GM12892 (cell line): ENCODE results near the gene UBB.
A peak's percentile ranks its signal among the peaks of the same experiment; 100 is the strongest.

ENCODE experiments used
- DNase-seq: peaks from one replicate; pipeline ENCODE4 v3.0.0; 2011; ENCODE audit not compliant: insufficient read length
- FAIRE-seq: peaks from 2 replicates; lab custom pipeline; 2011; peaks lifted over from hg19 to GRCh38; lab: Jason Lieb, UNC
- POLR2A ChIP-seq: IDR thresholded peaks from 2 replicates; pipeline ENCODE4 v1.6.1; 2011; ENCODE audit warnings: low read depth, low read length, control low read depth
- POLR2AphosphoS5 ChIP-seq: IDR thresholded peaks from 2 replicates; pipeline ENCODE4 v1.6.1; 2011; ENCODE audit warnings: low read depth, low read length, control low read depth
- TAF1 ChIP-seq: IDR thresholded peaks from 2 replicates; pipeline ENCODE4 v1.6.1; 2011; ENCODE audit warnings: low read depth, mild to moderate bottlenecking, control low read depth, low read length, borderline replicate concordance

UBB gene

GRCh38 chr17:16406742-16407674, 26.1 kb downstream of the UBB start:
- DNase-seq: no peak
- FAIRE-seq: peak; percentile 90
- no peak for TF ChIP-seq POLR2AphosphoS5
- peak; percentile 39; the same call in 1 of the 2 replicates for TF ChIP-seq POLR2A
- TF ChIP-seq TAF1: no peak

GRCh38 chr17:16407911-16408588, 27.2 kb downstream of the UBB start:
- DNase-seq (peak; percentile 81), FAIRE-seq (peak; percentile 99)

GRCh38 chr17:16415031-16415924, 34.4 kb downstream of the UBB start, which contains the start of gene TRPV2:
TRPV2 (plus strand) TSS chr17:16415571; CDS start chr17:16417669, 2,098 bp downstream.
- FAIRE-seq (peak; percentile 95), DNase-seq (peak; percentile 64)
- TF ChIP-seq TAF1 (no peak), POLR2A (peak; percentile 47; the same call in 1 of the 2 replicates)

More at GRCh38 chr17:16407911-16408588, 27.2 kb downstream of the UBB start:
- TF ChIP-seq TAF1: 0 out of 2 replicates have a peak, but pooled peaks have one; percentile 26
- no peak; the same call in none of the 2 replicates for TF ChIP-seq POLR2AphosphoS5
- 0 out of 2 replicates have a peak, but pooled peaks have one; percentile 28 for TF ChIP-seq POLR2A

- FAIRE-seq (no peak), DNase-seq (no peak)
- TF ChIP-seq TAF1 (no peak), POLR2AphosphoS5 (no peak), POLR2A (no peak)
Measured at GRCh38 chr17:16417399-16417798, 36.5 kb downstream of the UBB start.

DNA sequence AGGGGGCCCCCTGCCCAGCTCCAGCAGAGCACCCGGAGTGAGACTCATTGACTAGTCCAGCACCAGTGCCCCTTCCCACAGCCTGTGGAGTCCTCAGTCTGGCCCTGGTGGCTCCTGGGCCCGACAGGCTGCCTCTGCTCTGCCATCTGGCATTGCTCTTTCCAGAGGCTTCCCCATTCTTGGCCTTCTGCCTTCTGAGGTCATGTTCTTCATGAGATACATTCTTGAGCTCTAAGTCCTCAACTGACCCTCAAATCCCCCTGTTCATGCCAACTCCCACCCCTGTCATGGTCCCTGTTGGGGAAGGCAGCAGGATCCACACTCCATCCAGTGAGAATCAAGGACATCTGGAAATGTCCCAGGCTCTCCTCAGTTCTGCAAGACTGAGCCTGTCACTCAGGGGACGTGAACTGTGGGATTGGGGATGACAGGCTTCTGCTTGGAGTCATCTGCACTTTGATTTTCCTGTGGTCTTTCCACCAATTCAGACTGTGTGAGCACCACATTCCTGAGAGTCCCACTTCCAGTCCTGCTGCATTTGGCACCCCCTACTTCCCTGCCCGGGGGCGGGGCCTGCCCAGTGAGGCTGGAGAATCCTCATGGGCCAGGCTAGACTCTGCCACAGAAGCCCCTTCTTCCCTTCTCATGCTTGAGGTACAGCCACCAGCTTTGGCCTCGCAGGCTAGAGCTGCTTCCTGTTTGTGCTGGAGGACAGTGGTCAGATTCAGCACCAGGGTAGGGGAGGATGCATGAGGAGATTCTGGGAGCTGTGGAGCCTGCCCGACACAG, 37.2 kb downstream of the UBB start:
- FAIRE-seq (no peak), DNase-seq (no peak)
- TF ChIP-seq TAF1: no peak
- TF ChIP-seq POLR2AphosphoS5: no peak
- TF ChIP-seq POLR2A: no peak

GRCh38 chr17:16418685-16419068, 37.8 kb downstream of the UBB start:
- no peak for TF ChIP-seq POLR2AphosphoS5
- no peak for TF ChIP-seq TAF1
- no peak for TF ChIP-seq POLR2A
- FAIRE-seq: no peak

GRCh38 chr17:16419074-16419928, 38.4 kb downstream of the UBB start:
- TF ChIP-seq POLR2A: 0 out of 2 replicates have a peak, but pooled peaks have one; percentile 15
- TF ChIP-seq POLR2AphosphoS5: no peak
- 0 out of 2 replicates have a peak, but pooled peaks have one; percentile 41 for TF ChIP-seq TAF1
- no peak for DNase-seq
- peak; percentile 93 for FAIRE-seq

More at GRCh38 chr17:16418685-16419068, 37.8 kb downstream of the UBB start:
- DNase-seq: no peak

- DNase-seq: no peak
- FAIRE-seq: no peak
Measured at GRCh38 chr17:16419929-16420271, 39.0 kb downstream of the UBB start.

DNA sequence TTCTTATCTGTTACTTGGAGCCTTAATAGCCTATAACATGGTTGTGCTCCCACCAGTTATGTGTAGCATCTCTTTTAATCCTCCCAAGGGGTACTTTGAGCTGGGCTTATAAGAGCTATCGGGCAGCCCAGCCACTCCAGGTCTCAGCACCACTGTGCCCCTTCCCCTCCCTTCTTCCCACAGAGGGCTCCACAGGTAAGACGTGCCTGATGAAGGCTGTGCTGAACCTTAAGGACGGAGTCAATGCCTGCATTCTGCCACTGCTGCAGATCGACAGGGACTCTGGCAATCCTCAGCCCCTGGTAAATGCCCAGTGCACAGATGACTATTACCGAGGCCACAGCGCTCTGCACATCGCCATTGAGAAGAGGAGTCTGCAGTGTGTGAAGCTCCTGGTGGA, 41.5 kb downstream of the UBB start:
- TF ChIP-seq POLR2A: no peak
- TF ChIP-seq TAF1: no peak
- TF ChIP-seq POLR2AphosphoS5: no peak
- DNase-seq: no peak
- no peak for FAIRE-seq

More at GRCh38 chr17:16419929-16420271, 39.0 kb downstream of the UBB start:
- TF ChIP-seq POLR2AphosphoS5: no peak
- TF ChIP-seq TAF1: no peak
- TF ChIP-seq POLR2A: no peak
